Left ventricle myocardium inferior (tissue), 1 donor: ENCODE results near the gene TEDC2. TPM values are rescaled to one million over a fixed set of nuclear protein-coding genes. Genes with fewer than 3 reads are reported as not detected.

Experiments used
- DNase-seq: peaks from one replicate; pipeline ENCODE4 v3.0.0-alpha.2; 2020
- H3K27ac ChIP-seq: fragments of 200-600 bp; replicated peaks from 2 replicates; pipeline ENCODE4 v1.8.0; 2021
- H3K27me3 ChIP-seq: fragments of 200-600 bp; 2 replicates; pipeline ENCODE4 v1.8.0; 2021; ENCODE audit warnings: low read depth
- H3K36me3 ChIP-seq: fragments of 200-600 bp; 2 replicates; pipeline ENCODE4 v1.8.0; 2021
- H3K4me1 ChIP-seq: fragments of 200-600 bp; 2 replicates; pipeline ENCODE4 v1.8.0; 2021
- H3K4me3 ChIP-seq: fragments of 200-600 bp; 2 replicates; pipeline ENCODE4 v1.8.0; 2021; ENCODE audit warnings: mild to moderate bottlenecking, moderate library complexity
- H3K9me3 ChIP-seq: fragments of 200-600 bp; replicated peaks from 2 replicates; pipeline ENCODE4 v1.8.0; 2021
- intact Hi-C: fragments of 100-400 bp; cut with micrococcal nuclease; formaldehyde crosslinking; loops from one replicate; pipeline ENCODE4 v1.11.0; 2022
- total RNA-seq: library from RNA; stranded (reverse); fragmentation: NEBNext Ultra II Directional; extraction: Animal tissue kit (Norgen Biotek cat#: 25700); gene quantifications from one replicate; pipeline ENCODE4 v1.2.1, GENCODE V29; 2021
- TF ChIP-seq, protein P1 (sequence below): fragments of 200-600 bp; IDR thresholded peaks from 2 replicates; pipeline ENCODE4 v1.8.0; 2021; ENCODE audit warnings: antibody characterized with exemption, mild to moderate bottlenecking, borderline replicate concordance
- donor health status: DM: no; HTN: yes; CAD: no; lungs with severe emphysema.

TEDC2 gene
- total RNA-seq, 1 donor from 2014 or later: 1.3 TPM

DNA sequence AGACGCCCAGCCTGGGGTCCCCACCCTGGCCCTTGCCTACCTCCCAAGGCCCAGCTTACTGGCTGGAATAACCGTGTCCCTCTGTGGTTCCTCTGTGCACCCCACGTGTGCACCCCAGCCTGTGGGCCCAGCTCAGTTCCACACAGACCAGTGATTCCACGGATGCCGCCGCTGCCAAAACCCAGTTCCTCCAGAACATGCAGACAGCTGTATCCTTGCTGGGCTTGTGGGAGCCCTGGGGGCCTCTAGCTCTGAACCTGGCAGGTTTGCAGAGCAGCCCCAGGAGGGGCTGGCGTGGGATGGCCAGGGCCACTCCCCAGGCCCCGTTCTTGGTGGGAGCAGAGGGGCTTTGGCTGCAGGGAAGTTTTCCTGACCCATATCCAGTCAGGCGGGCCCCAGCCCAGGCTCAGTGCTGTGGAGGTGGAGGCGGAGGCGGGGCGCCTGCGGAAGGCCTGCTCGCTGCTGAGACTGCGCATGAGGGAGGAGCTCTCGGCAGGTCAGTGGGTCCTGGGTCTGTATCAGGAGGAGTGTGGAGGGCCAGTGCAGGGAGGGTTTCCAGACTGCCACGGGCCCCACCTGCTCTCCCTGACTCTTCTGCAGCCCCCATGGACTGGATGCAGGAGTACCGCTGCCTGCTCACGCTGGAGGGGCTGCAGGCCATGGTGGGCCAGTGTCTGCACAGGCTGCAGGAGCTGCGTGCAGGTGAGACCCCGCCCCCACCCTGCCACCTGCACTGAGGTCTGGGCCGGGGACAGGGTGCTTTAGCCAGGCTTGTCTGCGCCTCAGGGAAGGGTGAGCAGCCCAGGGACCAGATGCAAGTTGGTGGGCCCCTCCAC lies 2.3 kb downstream of the TEDC2 start:
- Histone ChIP-seq H3K4me3 (no peak overlapping the region), H3K36me3 (no peaks in the 10 kb centered on the region), H3K4me1 (peaks cover 20% of the 10 kb centered on the region), H3K9me3 (no peaks in the 10 kb centered on the region), H3K27me3 (no peaks in the 10 kb centered on the region), H3K27ac (no peak overlapping the region)
- intact Hi-C loops: no loop called here
- no peak for DNase-seq
- TF ChIP-seq, protein P1, sequence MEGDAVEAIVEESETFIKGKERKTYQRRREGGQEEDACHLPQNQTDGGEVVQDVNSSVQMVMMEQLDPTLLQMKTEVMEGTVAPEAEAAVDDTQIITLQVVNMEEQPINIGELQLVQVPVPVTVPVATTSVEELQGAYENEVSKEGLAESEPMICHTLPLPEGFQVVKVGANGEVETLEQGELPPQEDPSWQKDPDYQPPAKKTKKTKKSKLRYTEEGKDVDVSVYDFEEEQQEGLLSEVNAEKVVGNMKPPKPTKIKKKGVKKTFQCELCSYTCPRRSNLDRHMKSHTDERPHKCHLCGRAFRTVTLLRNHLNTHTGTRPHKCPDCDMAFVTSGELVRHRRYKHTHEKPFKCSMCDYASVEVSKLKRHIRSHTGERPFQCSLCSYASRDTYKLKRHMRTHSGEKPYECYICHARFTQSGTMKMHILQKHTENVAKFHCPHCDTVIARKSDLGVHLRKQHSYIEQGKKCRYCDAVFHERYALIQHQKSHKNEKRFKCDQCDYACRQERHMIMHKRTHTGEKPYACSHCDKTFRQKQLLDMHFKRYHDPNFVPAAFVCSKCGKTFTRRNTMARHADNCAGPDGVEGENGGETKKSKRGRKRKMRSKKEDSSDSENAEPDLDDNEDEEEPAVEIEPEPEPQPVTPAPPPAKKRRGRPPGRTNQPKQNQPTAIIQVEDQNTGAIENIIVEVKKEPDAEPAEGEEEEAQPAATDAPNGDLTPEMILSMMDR: no peak

DNA sequence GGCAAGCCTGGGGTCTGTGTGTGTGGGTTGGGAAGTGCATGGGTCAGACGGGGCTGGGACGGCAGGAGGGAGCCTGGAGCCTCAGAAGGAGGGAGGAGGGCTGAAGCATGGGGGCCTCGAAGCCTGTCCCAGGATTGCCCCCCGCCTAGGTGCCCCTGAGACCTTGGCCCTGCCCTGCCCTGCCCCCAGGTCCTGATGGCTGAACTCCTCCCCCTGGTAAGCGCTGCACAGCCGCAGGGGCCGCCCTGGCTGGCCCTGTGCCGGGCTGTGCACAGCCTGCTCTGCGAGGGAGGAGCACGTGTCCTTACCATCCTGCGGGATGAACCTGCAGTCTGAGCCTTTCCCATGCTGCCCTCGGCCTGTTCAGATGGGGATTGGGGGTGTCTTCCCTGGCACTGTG lies 4.4 kb downstream of the TEDC2 start:
- no peak overlapping the region for H3K4me3 ChIP-seq
- no peaks in the 10 kb centered on the region for H3K36me3 ChIP-seq
- no peak for DNase-seq
- H3K27ac ChIP-seq: no peak overlapping the region
- intact Hi-C loops: no loop called here
- H3K9me3 ChIP-seq: no peaks in the 10 kb centered on the region
- TF ChIP-seq, protein P1: no peak
- H3K4me1 ChIP-seq: peaks cover 35% of the 10 kb centered on the region
- peaks cover 6% of the 10 kb centered on the region for H3K27me3 ChIP-seq

DNA sequence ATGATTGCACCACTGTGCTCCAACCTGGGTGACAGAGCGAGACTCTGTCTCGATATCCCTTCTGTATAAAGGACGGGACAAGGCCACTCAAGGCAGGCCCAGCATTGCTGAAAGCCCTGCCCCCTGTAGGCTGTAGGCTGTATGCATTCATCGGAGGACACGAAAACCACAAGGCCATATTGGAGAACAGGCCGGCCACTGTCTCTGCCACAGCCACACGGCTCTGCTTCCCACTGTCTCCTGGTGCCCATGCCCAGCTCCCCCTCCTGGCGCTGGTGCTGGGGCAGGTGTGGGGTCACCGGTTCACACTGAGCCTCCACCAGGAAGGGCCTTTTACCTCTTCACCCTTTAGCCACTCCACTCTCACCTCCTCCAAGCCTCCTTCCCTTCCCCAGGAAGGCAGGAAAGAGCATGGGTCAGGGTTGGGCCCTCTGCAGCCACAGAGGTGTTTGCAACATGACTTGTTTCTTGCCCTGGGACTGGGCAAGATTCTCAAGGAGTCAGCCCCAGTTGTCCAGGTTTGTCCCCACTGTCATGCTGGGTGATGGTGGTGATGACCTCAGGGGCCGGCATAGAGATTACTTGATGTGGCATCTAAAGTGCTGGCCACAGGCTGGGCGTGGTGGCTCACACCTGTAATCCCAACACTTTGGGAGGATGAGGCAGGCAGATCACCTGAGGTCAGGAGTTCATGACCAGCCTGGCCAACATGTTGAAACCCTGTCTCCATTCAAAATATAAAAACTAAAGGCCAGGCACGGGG lies 5.9 kb downstream of the TEDC2 start:
- Histone ChIP-seq H3K9me3 (no peaks in the 10 kb centered on the region), H3K27me3 (peaks cover 21% of the 10 kb centered on the region), H3K36me3 (no peaks in the 10 kb centered on the region), H3K4me3 (no peak overlapping the region), H3K27ac (no peak overlapping the region), H3K4me1 (peaks cover 37% of the 10 kb centered on the region)
- DNase-seq: no peak
- intact Hi-C loops: no loop called here
- TF ChIP-seq, protein P1: no peak

DNA sequence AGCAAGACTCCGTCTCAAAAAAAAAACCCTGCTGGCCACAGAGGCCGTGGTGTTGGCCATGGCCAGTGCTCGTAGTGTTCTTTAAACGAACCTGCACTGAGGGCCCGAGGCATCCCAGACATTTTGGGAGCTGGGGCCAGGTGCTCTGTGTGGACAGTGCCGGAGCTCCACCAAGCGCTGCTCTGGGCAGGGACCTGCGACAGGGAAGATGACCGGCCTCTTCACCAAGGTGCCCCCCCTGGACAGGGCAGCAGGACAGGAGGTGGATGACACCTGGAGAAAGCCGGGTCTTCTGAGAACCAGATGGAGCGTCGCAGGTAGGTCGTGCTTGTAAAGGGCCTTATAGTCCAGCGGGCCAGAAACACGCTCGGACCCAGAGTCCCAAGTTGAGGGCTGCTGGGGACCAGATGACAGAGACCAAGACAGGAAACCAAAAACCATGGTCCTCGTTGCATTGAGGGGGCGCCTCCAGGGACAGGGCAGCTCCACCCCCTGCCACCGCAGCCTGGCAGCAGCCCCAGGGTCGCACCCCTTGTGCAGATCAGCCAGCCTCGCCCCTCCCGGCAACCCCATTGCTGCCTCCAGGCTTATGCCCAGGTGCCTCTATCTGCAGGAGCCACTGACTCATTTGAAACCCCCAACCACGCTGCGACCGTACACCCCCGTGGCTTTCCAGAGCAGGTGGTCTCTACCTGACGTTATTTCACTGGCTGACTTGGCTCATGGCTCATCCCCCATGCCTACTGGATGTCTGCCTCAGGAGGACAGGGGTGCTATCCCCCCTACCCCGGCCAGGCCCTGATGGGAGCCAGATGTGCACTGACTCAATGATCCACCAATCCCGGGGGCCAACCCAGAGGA lies 7.0 kb downstream of the TEDC2 start:
- Histone ChIP-seq H3K4me3 (peak overlapping the region; percentile 74), H3K27ac (peak overlapping the region; percentile 47), H3K36me3 (no peaks in the 10 kb centered on the region), H3K27me3 (peaks cover 31% of the 10 kb centered on the region), H3K9me3 (no peaks in the 10 kb centered on the region), H3K4me1 (peaks cover 48% of the 10 kb centered on the region)
- intact Hi-C loops: no loop called here
- DNase-seq: no peak
- TF ChIP-seq, protein P1: no peak
